Loucy (cell line): ENCODE measurements around the gene KRTAP10-9.
"Not testable (repeated sequence)": the region's sequence is repeated elsewhere in the genome, so short reads cannot be mapped to it uniquely, and the experiment has no call there.

ENCODE experiments used
- CTCF ChIP-seq: fragments of 200-600 bp; sonication (generic); conservative IDR thresholded peaks from 2 replicates; pipeline ENCODE4 v1.5.1; 2014; ENCODE audit warnings: mild to moderate bottlenecking, antibody characterized with exemption, low read length
- EZH2phosphoT487 ChIP-seq: fragments of 200-600 bp; IDR thresholded peaks from 2 replicates; pipeline ENCODE4 v1.6.1; 2018; ENCODE audit warnings: antibody characterized with exemption, mild to moderate bottlenecking, moderate library complexity, borderline replicate concordance

GRCh38 chr21:44580231-44580821, 46.6 kb upstream of the KRTAP10-9 start, which contains the start of gene KRTAP10-5:
- not testable (repeated sequence) for TF ChIP-seq CTCF, EZH2phosphoT487
